DMS153 treated with DMSO at 0.1 percent for 48 hours (cell line): ENCODE results near the gene MARVELD1.
"Not testable (repeated sequence)": the region's sequence is repeated elsewhere in the genome, so short reads cannot be mapped to it uniquely, and the experiment has no call there.

Source experiments
- DNase-seq: peaks from one replicate; lab custom pipeline; 2025; ENCODE audit not compliant: unreplicated experiment; lab: John Stamatoyannopoulos, UW

MARVELD1 gene

GRCh38 chr10:97713339-97713825 lies at the start of gene MARVELD1:
TSS of gene MARVELD1 (plus strand) at chr10:97713730. CDS start at chr10:97713877, 147 bp downstream.
- DNase-seq = no peak

DNA sequence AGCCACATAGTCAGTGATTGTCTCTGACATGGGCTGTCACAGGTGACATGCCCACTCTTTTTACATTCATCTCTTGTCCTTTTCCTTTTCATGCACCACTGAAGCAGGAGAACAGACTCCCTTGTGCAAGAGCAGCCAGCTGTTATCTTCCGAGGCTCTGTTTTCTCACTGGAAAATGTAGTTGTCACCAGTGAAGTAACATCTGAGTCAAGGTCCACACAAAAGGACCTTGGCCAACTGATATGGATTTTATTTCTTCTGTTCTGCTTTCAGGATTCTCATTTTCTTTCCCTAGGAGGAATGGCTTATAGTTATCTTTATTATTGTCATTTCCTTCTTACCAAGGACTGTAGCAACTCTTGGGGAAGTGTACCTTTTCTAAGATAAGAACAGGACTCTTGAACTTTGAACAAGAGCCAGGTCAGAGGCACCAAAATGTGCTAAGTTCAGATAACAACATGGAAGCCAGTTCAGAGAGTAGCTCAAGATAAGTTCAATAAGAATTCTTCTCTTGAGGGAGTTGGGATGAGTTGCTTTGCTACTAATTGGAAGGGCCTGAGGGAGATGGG lies 49.2 kb upstream of the MARVELD1 start:
- DNase-seq = no peak

- no peak for DNase-seq
Measured at GRCh38 chr10:97666992-97667391, 46.5 kb upstream of the MARVELD1 start.

DNA sequence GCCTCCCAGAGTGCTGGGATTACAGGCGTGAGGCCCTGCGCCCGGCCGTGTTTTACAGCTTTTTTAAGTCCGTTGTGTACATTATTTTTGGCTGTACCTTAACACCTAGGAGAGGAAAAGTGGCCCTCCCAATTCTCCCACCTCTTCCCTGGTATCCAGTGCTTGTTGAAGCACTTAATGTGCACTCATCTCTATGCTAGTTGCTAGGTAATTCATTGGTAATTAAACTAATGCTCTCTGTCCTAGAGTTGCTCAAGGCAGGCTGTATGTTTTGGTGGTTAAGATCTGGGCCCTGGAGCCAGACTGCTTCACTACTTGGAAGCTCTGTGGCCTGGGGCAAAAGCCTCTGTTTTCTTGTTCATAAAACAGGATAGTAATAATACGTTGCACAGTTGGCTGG lies 46.1 kb upstream of the MARVELD1 start:
- no peak for DNase-seq

DNA sequence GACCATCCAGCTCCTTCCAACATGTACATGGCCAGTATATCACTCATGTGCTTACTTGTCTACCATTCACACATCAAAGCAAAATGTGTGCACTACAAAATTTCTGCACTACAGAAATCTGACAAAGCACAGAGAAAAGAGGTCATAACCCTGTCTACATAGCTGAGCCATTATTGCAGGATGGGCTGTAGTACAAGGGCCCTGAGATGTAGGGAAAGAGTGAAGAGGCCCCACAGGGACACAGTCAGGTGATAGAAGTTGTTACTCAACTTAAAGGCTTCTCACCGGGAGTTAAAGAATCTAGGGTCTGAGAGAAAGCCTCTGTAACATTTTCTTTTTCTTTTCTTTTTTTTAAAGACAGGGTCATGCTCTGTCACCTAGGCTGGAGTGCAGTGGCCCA lies 44.0 kb upstream of the MARVELD1 start:
- no peak for DNase-seq

DNA sequence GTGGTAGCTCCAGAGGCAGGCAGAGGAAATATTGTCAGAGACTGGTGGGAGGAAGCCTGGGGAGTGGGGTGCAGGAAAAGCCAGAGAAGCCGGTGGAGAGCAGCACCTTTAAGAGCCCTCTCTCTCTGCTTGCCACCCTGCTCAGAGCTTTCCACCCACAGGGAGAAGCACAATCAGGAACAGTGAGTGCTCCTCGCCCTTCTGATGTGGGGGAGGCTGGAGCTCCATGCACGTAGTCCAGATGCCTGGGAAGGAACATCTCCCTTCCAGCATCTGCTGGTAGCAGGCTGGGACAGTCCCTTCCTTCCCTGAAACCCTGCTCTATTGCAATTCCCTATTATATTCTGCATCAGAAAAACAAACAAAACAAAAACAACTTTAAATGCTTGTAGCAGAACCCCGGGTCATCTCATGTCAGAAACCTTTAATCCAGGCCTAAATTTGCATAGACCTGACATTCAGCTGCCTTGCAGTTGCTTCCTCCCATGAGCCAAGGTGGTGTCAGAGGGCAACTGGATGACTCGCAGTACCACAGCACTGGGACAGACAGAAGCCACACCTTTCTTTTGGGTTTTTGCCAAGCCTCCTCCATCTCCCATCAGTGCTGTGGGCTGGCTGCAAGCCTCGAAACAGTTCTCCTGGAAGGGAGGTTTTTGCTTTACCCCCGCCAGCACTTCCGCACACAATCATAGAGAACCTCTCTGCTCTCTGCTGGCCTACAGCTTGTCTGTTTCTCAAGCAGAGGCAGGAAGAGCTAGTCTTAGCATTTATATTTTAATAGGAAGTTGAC lies 39.6 kb upstream of the MARVELD1 start:
- no peak for DNase-seq

DNA sequence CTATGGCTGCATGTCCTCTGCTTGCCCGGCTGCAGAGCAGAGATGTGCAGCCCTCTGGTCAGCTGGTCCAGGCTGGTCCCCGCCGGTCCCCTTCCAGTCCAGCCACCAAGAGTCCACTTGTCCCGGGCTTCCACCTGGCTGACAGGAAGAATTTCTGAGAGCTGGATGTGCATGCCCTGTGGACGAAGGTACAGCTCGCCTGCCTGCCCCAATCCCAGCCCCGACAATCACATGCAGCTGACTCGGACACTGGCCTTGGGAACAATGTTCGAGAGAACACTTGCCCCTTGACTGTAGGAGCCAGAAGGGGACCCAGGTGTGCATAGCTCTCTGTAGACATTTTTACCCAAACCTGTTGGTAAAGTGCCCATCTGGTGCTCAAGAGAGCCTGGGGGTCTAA lies 38.3 kb upstream of the MARVELD1 start:
- DNase-seq = no peak

- peak; percentile 32 for DNase-seq
Measured at GRCh38 chr10:97676770-97677581, 36.6 kb upstream of the MARVELD1 start.

DNA sequence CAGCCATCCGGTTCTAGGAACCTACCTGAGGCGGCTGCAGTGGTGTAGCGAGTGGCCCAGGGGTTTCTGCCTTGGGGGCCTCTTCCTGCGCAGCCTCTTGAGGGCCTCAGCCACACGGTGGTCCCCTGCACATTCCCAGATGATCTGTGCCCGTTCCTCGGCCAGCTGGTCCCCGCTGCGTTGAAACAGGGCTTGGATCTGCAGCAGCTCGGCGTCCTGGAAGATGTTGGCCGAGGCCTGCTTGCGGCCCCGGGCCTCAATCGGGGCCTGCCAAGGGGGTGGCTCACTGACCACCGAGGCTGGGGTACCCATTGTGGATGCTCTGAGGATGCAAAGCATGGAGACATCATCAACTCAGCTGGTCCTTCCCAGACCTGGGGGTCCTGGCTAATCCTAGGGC lies 33.9 kb upstream of the MARVELD1 start:
- no peak for DNase-seq

- no peak for DNase-seq
Measured at GRCh38 chr10:97682042-97682441, 31.5 kb upstream of the MARVELD1 start.

GRCh38 chr10:97683556-97684367 lies 29.8 kb upstream of the MARVELD1 start:
- DNase-seq = no peak

- not testable (repeated sequence) for DNase-seq
Measured at GRCh38 chr10:97684368-97684713, 29.2 kb upstream of the MARVELD1 start.

- no peak for DNase-seq
Measured at GRCh38 chr10:97684866-97685394, 28.6 kb upstream of the MARVELD1 start.

- no peak for DNase-seq
Measured at GRCh38 chr10:97685395-97685958, 28.1 kb upstream of the MARVELD1 start.

GRCh38 chr10:97686301-97686961 lies 27.1 kb upstream of the MARVELD1 start:
- no peak for DNase-seq

DNA sequence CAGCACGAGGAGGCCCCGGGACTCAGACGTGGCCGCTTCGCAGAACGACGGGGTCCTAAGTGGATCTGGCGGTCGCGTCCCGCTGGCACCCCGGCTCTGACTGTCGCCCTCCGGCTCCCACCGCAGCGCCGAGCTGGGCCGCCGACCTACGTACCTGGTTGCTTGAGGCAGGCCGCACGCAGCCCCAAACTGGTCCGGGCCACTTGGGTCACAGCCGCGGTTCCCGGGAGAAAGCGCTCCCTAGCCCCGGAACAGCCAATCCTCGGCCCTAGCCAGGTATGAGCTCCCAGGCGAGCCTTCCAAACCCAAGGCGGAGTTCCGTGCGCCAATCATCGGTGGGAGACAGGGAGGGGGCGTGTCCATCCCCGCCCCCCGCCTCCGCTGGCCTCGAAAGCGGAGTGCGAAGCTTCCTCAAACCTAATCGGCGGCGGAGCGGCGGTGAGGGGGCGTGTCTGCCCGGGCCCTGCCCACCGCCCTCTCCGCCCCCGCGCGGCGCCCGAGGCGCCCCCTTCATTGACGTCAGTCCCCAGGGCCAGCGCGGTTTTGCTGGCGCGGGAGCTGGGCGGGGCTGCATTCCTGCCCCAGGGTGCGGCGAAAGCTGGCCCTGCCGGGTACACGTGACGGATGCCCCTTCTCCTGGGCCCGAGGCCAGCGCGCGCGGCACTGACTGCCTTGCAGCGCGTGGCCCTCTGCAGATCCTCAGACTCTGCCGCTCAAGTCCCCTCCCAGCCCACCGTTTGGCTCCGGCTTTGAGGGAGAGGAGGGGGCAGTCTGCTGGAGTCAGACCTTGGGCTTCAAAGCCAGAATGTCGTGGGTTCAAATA lies 26.4 kb upstream of the MARVELD1 start, which contains the start of gene AVPI1:
TSS of gene AVPI1 (minus strand) at position 280 of the 823 bp plus-strand sequence. CDS start 7,336 bp downstream, outside the sequence.
- peak; percentile 97 for DNase-seq

- no peak for DNase-seq
Measured at GRCh38 chr10:97687785-97688781, 25.4 kb upstream of the MARVELD1 start.
